Jurkat, Clone E6-1 (cell line): ENCODE measurements around the gene GTF3C5.

Experiments used
- DNase-seq: peaks from one replicate; pipeline ENCODE4 v3.0.0-alpha.2; 2011; ENCODE audit warnings: low read depth, low spot score
- H3K4me3 ChIP-seq: 2 replicates; pipeline ENCODE4 v1.5.1; 2011; ENCODE audit warnings: mild to moderate bottlenecking, low read length, control low read depth, moderate library complexity

The GTF3C5 gene

DNA sequence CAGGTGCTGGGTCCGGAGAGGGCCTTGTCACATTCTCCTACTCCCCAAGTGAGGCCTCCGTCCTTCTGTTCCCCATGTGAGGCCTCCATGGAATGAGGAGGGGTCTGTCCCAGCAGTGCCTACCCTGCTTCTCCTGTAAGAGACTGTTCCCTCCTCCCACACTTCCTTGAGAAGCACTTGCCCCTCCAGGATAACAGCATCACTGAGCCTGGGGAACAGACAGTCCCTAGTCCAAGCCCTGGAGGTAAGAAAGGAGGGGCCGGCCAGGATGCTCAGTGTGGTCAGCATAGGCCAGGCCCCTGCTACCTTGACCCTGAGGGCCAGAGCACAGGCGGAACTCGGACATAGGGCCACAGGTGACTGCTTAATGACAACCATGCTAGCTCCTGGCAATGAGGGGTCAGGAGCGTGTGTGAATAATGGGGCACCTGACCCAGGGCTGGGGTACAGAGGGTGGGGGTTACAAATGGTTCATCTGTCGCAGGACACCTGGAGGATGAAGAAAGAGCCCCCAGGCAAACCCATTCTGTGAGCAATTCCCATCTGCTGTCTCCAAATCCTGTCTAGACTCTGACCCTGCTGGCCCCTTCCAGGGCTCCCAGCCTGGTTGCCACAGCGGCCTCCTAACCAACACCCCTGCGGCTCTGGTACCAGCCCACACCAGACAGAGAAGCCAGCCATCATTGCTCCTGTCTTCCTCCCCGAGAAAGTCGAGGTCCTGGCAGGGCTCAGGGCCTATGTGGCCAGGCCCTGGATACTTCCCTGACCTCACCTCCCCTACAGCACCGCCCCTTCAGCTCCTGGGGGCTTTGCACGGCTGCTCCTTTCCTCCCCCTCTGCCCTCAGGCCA lies 69.9 kb downstream of the GTF3C5 start:
- no peak overlapping the region for H3K4me3 ChIP-seq
- DNase-seq: no peak

DNA sequence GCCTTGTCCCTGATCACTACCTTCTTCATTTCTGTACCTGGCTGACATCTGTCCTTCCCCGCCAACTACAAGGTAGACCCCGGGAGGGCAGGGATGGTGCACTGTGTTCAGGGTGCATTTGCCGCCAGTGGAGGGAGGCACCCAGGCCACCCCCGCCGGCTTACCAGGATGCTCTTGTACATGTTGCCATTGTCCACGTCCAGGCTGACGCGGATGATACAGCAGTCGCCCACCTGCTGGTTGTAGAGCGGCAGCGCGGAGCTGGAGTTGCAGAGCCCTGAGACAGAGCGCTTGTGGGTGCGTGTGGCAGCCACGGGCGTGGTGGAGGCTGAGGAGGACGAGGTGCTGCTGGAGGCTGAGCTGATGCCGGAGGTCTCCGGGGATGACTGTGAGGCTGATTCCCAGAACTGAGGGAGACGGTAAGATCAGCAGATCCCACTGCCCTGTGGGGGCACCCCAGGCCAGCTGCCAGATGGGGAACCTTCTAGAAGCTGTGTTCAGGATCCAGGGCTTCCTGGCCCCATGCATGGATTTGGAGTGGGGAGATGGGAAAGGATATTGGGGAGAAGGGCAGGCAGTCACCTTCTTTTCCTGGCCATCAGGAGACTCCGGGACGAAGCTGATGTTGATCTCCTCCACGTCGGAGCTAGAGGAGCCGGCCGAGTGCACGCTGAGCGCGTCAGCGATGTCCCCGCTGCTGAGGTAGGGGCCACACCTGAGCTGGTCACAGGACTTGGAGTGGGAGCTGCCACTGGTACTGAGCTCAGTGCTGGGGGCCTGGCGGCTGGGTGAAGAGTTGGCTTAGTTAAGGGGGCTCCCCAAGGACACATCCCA lies 70.8 kb downstream of the GTF3C5 start:
- DNase-seq: no peak
- H3K4me3 ChIP-seq: no peak overlapping the region

DNA sequence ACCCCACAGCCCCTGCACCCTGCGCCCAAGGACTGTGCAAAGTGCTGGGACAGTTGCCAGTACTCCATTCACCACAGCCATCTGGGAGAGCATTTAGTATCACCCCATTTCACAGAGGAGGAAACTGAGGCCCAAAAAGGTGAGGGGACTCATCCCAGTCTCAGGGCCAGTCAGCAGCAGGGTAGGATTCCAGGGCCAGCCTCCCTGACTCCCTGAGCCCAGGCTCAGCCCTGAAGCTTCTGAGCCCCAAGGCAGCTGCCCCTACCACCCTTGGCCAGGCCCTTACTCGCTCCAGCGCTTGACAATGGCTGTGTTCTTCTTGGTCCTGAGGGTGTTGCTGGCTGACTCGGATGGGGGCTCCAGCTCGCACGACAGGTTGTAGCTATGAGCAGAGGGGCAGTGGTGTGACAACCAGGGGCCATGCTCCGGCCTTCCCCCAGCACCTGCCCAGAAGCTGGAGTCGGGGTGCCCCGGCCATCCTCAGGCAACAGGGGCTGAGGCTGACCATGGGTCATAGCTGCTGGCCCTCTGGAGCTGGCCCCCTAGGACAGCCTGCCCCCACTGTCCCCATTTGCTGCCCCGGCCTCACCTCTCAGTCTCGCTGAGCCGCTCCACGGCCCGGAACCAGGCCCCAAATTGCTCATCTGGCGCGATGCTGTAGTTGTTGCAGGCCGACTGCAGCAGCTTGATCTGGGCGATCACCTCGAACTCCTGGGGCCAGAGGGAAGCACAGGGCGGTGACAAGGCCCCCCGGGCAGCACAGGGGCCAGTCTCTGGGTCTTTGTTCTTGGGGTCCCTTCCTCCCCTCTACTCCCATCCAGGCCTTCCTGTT lies 71.6 kb downstream of the GTF3C5 start:
- no peak for DNase-seq
- H3K4me3 ChIP-seq: no peak overlapping the region

DNA sequence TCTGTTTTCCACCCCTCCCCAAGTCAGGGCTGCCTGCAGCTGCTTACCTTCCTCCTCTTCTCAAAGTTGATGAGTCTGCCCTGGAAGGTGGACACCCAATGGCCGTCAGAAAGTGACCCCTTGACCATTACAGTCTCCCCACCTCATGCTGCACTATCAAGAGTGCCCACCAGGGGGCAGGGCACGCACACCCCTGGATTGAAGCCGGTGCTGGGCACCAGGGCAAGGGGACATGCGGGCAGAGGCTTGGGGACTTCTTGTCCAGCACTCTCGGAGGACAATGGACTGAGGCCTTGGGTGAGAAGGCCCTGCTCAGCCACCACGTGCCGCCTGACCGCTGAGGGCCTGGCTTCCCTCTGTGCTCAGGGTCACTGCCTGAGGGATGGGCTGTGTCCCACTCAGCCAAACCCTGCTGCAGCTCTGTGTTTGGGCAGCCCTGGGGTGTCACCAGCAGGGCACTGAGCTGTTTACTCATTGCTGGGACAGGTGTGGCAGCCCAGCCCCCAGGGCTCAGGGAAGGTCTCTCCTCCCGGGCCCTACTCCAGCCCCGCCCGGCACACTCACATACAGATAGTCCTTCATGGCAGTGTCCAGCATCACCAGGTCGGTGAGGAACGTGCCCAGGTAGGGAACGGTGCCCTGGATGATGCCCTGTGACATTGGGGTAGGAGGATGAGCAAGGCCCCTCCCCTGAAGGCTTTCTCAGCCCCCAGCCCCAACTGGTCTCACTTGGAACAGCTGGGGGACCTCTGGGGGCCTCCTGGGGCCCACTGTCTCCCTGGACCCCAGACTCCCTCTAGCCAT lies 72.6 kb downstream of the GTF3C5 start:
- no peak for DNase-seq
- no peak overlapping the region for H3K4me3 ChIP-seq

DNA sequence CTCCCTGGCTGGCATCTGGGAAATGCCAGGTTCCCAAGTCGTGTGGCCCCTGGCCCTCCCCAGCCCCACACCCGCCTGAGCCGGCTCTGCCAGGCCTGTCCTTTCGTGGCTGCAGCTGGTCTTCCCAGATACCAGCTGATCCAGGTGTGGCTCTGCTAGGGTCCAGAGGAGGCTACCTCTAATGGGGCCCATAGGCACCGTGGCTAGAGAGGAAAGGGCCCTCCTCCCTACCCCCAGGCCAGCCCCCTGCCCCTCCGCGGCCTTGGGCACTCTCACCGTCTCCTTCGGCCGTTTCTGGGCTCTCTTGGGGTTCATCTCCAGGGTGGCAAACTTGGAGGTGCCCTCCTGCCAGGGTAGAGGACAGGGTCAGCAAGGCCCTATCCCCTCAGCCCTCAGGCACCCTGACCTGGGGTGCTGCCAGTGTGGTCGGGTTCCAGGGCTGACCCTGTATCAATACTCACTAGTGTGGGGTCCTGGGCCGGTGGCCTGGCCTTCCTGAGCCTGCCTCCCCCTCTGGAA lies 73.2 kb downstream of the GTF3C5 start:
- DNase-seq: no peak
- no peak overlapping the region for H3K4me3 ChIP-seq

DNA sequence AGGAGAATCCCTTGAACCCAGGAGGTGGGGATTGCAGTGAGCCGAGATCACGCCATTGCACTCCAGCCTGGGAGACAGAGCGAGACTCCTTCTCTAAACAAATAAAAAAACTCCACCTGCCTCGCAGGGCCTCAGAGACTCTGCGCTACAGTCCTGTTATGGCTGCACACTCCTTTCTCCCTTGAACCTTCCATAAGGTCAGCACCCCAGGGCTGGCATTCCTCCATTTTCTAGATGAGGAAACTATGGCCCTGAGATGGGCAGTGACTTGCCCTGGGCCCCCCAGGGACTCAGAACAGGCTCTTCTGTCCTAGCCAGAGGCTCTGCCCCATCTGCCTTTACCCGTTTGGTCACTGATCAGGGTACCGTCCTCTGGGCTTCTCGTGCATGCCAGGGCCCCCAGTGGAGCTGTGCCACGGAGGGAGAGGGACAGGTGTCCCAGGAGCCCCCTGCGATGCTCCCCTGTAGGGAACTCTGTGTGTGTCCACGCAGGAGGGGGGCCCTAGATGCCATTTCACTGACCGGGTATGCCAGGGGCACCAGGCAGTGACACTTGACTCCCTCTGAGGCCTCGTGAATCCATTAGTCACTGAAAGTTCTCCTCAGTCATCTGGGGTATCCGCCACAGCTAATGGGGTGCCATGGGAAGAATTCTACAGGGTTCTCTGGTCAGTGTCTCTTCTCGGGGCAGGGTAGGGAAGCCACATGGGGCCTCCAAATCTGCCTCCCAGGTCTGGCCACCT lies 74.1 kb downstream of the GTF3C5 start:
- DNase-seq: no peak
- H3K4me3 ChIP-seq: no peak overlapping the region

DNA sequence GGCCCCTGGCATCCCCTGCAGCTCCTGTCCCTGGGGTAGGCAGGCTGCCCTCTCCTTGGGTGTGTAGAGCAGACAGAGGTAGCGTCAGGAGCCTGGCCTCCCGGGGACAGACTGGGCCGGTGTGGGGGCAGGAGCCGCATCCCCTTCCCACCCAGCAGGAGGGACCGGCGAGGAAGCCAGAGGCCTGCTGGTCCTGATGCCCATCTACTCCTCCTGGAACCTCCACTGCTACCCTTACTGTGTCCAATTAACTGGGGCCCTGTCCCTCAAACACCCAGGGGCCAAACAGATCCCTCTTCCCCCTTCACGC lies 74.6 kb downstream of the GTF3C5 start:
- no peak overlapping the region for H3K4me3 ChIP-seq
- DNase-seq: no peak

DNA sequence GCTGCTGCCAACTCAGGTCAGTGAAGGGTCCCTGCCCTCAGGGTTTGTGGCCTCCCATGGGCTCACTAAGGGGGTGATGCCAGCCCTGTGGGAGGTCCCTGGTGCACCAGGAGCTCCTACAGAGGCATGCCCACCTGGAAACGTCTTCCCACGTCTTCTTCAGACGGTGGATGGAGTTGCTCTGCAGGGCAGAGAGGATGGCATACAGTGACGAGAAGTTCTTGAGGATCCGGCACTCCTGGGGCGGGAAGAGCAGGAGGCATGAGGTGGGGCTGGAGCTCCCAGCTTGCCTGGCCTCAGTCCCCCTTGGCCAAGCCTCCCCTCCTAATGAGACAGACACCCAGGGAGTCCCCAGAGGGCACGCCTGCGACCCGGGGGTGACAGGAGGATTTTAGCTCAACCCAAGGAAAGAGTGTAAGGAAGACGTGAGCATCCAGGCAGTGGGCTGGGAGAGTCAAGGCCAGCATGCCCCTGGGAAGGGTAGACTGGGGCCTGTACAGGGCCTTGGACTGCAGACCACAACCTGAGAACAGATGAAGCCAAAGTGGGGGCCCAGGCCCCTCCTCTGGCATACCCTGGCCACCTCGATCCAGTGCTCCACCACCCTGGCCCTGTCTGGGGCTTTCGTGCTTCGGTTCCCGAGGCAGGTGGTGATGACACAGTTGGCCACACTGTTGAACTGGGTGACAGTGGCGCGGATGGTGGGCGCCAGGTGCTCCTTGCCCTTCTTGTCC lies 75.9 kb downstream of the GTF3C5 start:
- H3K4me3 ChIP-seq: no peak overlapping the region
- DNase-seq: no peak

DNA sequence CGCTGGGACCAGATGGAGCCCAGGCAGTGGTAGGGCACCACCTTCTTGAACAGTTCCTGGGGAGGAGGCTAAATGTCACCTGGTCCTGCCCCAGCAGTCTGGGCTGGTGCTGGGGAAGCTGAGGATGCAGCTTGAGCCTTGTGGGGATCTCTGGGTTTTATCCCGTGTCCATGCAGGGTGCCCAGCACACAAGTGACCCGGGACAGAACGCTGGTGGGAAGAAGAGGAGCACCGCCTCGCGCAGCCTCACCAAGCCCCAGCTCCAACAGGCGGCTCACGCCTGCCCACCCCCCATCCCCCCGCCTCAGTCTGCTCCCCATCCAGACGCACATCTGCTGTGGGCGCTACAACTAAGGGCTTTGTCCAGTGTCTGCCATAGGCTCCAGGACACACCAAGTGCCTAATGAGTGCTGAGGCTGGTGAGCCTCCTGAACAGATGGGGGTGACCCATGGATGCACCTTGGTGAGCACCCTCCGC lies 76.5 kb downstream of the GTF3C5 start:
- no peak overlapping the region for H3K4me3 ChIP-seq
- DNase-seq: no peak
